HG02970 (cell line): ENCODE measurements around the gene TTC7B.
A peak's percentile ranks its signal among the peaks of the same experiment; 100 is the strongest.

Experiments used
- ATAC-seq: cut with Tn5 transposase; IDR thresholded peaks from one replicate; pipeline ENCODE4 v1.9.1; 2021; ENCODE audit warnings: mild to moderate bottlenecking, moderate library complexity, moderate number of reproducible peaks; ENCODE audit not compliant: unreplicated experiment, low FRiP score

TTC7B gene

GRCh38 chr14:90780519-90780918 is 35.7 kb downstream of the TTC7B start:
- no peak for ATAC-seq

DNA sequence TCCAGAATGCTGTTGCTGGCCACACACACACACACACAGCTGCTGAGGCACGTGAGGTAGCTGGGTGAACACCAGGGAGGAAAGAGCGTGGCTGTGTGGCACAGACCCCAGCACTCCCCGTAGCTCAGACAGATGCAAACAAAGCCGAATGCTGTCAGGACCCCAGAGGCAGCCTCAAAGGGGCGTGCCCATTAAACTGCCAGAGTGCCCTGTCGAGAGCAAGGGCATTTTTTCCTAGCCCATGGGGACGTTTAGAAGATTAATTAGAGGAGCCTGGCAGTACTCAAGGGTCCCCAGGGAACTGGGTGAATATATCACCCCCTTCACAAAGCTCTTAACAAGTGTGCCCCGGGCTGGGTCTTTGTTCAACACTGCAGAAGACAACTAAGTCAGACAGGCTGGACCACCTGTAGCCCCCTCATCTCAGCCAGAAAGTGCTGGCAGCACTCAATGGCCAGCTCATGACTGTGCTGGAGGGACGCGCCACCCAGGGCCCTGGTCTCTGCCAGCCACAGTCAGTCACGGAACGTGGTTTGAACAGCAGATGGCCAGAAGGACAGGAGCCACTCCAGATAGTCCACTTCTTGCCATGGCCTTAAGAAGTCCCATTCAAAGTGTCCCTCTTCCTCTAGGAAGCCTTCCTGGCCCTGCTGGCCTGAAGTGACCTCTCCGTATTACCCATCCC is 37.5 kb downstream of the TTC7B start:
- ATAC-seq: no peak

DNA sequence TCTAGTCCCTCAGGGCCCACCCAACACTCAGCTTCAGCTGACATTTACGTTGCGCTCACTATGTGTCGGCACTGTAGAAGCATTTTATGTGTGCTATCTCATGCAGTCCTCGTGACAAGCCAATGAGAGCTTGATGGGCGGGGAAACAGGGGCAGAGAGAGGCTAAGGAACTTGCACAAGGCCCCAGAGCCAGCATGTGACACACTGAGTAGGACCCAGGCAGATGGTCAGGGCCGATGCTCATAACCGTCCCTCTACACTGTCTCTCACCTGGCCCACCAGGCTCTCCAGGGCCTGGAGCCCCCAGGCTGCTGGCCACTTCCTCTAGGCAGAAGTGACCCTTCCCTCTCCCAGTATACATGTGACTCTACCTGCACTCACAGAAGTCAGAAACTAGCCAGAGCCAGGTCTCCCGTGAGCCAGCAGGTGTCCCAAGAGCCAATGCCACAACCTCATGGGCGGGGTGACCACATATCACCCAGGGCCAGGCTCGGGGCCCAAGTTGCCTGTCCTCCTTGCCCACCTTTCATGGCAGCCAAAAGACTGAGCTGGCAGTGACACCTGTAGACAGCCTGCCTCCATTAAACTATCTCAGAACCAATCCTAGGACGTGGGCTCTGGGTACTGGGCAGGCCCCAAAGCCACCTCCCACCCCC is 38.3 kb downstream of the TTC7B start:
- ATAC-seq: no peak

- ATAC-seq: no peak
Measured at GRCh38 chr14:90777358-90777757, 38.9 kb downstream of the TTC7B start.

GRCh38 chr14:90775441-90775840 is 40.8 kb downstream of the TTC7B start:
- no peak for ATAC-seq

DNA sequence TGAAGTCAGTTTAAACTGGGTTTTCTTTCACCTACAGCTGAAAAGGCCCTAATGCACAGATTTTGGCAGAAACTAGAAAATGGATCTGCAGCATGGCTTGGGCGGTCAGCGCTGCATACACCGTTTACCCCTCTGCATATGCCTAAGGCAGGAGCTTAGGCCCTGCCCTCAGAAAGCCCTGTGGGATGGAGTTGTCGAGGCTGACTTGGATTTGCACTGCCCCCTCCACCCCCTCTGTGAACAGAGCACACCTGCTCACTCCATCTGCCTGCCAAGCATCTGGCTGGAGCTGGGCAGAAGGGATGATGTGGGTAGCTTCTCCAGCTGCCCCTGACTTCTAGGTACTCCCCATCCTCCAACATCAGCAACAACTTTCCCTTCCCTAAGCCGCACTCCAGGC is 41.9 kb downstream of the TTC7B start:
- no peak for ATAC-seq

- no peak for ATAC-seq
Measured at GRCh38 chr14:90773705-90774104, 42.5 kb downstream of the TTC7B start.

- ATAC-seq: no peak
Measured at GRCh38 chr14:90773196-90773486, 43.1 kb downstream of the TTC7B start.

- no peak for ATAC-seq
Measured at GRCh38 chr14:90767899-90768298, 48.3 kb downstream of the TTC7B start.

- ATAC-seq: no peak
Measured at GRCh38 chr14:90760591-90761316, 55.5 kb downstream of the TTC7B start.

GRCh38 chr14:90760078-90760444 is 56.2 kb downstream of the TTC7B start:
- ATAC-seq: no peak

GRCh38 chr14:90759370-90760077 is 56.7 kb downstream of the TTC7B start:
- no peak for ATAC-seq

DNA sequence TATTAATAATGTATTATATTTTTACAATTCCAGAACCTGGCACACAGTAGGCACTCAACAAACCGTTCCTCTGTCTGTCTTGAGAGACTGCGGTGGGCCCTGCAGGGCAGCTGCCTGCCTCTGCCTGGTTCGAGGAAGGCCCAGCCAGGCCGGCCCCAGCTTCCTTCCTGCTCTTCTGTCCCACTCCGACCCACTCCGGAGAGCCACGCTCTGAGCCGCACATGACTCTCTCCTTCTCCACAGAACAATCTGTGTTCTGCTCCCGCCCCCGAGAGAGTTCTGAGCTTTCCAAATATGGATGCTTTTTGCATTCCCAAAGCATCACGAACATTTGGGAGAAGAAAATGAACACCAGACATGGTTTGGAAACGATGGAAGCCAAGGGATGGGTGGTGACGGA is 57.3 kb downstream of the TTC7B start:
- no peak for ATAC-seq

- ATAC-seq: peak; percentile 96
Measured at GRCh38 chr14:90758028-90758889, 58.0 kb downstream of the TTC7B start.

GRCh38 chr14:90757452-90757851 is 58.8 kb downstream of the TTC7B start:
- no peak for ATAC-seq

GRCh38 chr14:90756755-90757345 is 59.4 kb downstream of the TTC7B start:
- no peak for ATAC-seq

DNA sequence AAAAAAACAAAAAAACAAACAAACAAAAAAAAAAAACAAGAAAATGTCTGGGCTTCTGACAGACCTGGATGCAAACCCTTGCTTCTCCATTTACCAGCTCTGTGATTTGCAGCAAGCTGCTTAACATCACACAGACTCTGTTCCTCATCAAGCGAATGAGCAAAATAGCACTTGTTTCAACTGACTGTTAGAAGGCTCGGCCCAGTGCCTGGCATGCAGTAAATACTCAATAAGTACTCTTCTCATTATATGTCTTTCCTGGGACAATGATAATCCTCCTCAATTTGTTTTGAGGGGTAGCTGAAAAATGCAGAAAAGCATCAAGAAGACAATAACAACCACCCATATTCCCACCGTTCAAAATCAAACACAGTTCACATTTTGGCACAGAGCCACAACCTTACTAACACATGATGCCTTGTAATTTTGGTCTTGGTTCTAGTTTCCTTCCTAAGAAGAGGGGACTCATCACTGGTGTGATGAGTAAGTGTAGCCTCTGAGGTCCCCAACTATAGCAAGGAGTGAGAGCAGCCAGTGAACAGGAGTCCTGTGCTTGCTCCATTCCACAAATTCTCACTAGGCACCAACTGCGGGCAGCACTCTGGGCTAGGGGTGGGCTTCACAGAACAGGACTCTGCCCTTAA is 60.4 kb downstream of the TTC7B start:
- ATAC-seq: no peak

DNA sequence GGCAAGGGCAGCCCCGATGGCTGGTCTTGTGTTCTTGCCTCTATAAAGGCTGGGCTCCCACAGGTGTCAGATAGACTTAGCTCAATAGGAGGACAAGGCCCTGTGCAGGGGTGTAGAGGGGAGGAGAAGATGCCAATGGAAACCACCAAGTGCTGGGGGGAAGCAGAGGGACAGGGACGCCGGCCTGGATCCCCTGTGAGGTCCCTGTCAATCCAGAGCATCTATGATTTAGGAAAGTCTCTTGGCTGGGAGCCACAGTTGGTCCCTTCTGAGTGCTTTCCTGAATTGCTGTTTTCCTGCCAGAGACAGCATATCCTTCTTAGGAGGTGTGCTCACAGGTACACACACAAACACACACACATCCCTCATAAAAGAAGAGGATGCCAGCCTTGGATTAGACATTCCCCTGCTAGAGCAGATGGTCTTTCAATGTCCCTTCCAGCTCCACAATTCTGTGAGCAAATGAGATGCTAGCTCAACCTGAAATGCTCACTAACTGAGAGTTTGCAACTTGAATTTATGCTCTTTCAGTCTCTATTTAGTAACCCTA is 62.7 kb downstream of the TTC7B start:
- ATAC-seq: no peak

DNA sequence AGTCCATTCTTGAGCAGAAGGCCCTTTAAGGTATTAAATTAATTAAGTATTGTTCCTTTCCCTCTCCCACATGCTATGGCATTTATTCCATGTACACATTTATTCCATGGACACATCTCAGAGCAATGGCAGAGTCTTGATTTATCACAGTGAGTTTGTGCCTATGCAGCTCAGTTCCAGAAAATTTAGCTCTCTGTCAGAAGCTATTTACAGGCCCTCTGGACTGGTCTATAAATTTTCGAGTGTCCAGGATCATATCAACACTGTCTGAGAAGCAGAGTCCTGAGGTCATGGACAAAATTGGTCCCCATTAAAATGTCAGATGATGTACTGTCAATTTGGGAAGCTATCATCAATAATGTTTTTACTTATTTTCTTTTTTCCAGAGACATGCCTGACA is 65.5 kb downstream of the TTC7B start:
- no peak for ATAC-seq
